ENCODE results near the gene TMEM239.
A peak's percentile ranks its signal among the peaks of the same experiment; 100 is the strongest.

Gene TMEM239

GRCh38 chr20:2836035-2836434, 19.9 kb downstream of the TMEM239 start:
- H3K27me3 ChIP-seq (ENCODE audit: control insufficient read depth in 1 of 2, insufficient read depth in 1 of 2, low read length in 2 of 2) = no peaks in the 10 kb centered on the region
- no peak overlapping the region for H2BK12ac ChIP-seq (ENCODE audit: low read length in 2 of 2)
- H3K4me2 ChIP-seq (ENCODE audit: low read length, poor library complexity, severe bottlenecking) = no peak overlapping the region
- H2BK5ac ChIP-seq (ENCODE audit: low read depth, low read length, poor library complexity, severe bottlenecking) = no peak overlapping the region
- H3K36me3 ChIP-seq (ENCODE audit: control insufficient read depth in 1 of 2, insufficient read depth in 2 of 2, low read depth in 1 of 2, low read length in 2 of 2) = peaks cover 36 to 48% of the 10 kb centered on the region in 2 experiments
- no peak overlapping the region for H2AK5ac ChIP-seq (ENCODE audit: low read length, severe bottlenecking)
- H3K23ac ChIP-seq (ENCODE audit: low read length in 2 of 2) = no peak overlapping the region
- no peak overlapping the region for H2BK15ac ChIP-seq (ENCODE audit: low read depth, poor library complexity, severe bottlenecking)
- H4K91ac ChIP-seq (ENCODE audit: low read length) = no peak overlapping the region
- H3K9ac ChIP-seq (ENCODE audit: low read length) = no peak overlapping the region
- 96% methylated on average over 5 of the region's 5 CpGs for WGBS
- DNase-seq = no peak
- peaks cover 9% of the 10 kb centered on the region for H3K4me1 ChIP-seq (ENCODE audit: control insufficient read depth, insufficient read depth, low read depth, low read length)
- no peak overlapping the region for H4K8ac ChIP-seq (ENCODE audit: low read length)
- no peak overlapping the region for H3K18ac ChIP-seq (ENCODE audit: low read depth in 1 of 2, low read length in 2 of 2)
- no peak overlapping the region for H3K4me3 ChIP-seq (ENCODE audit: insufficient read depth in 1 of 2, low read depth in 1 of 2, low read length in 2 of 2)
- H3K27ac ChIP-seq (ENCODE audit: low read length, poor library complexity, severe bottlenecking) = no peak overlapping the region
- no peaks in the 10 kb centered on the region for H3K9me3 ChIP-seq (ENCODE audit: control insufficient read depth, low read length)
- no peak overlapping the region for H2AFZ ChIP-seq (ENCODE audit: low read depth, low read length)
- no peak overlapping the region for H3K4ac ChIP-seq (ENCODE audit: low read depth in 1 of 2, low read length in 2 of 2)
- H2BK120ac ChIP-seq (ENCODE audit: low read depth, low read length) = no peak overlapping the region
- H3K79me1 ChIP-seq (replicated peaks; ENCODE audit: low read length, poor library complexity, severe bottlenecking) = peaks cover 27% of the 10 kb centered on the region
- no peak overlapping the region for H3K14ac ChIP-seq (ENCODE audit: low read length in 2 of 2)

GRCh38 chr20:2837221-2837960, 21.2 kb downstream of the TMEM239 start:
- H3K4ac ChIP-seq (ENCODE audit: low read depth in 1 of 2, low read length in 2 of 2) = no peak overlapping the region
- no peak overlapping the region for H2BK15ac ChIP-seq (ENCODE audit: low read depth, poor library complexity, severe bottlenecking)
- no peak overlapping the region for H2BK120ac ChIP-seq (ENCODE audit: low read depth, low read length)
- no peak overlapping the region for H4K8ac ChIP-seq (ENCODE audit: low read length)
- H3K18ac ChIP-seq (ENCODE audit: low read depth in 1 of 2, low read length in 2 of 2) = no peak overlapping the region
- no peak overlapping the region for H3K23ac ChIP-seq (ENCODE audit: low read length in 2 of 2)
- no peak overlapping the region for H2AFZ ChIP-seq (ENCODE audit: low read depth, low read length)
- no peak overlapping the region for H3K14ac ChIP-seq (ENCODE audit: low read length in 2 of 2)
- H3K4me1 ChIP-seq (ENCODE audit: control insufficient read depth, insufficient read depth, low read depth, low read length) = peaks cover 15% of the 10 kb centered on the region
- H2BK5ac ChIP-seq (ENCODE audit: low read depth, low read length, poor library complexity, severe bottlenecking) = no peak overlapping the region
- H3K27ac ChIP-seq (ENCODE audit: low read length, poor library complexity, severe bottlenecking) = no peak overlapping the region
- H2BK12ac ChIP-seq (ENCODE audit: low read length in 2 of 2) = no peak overlapping the region
- no peak for DNase-seq
- no peak overlapping the region for H3K4me2 ChIP-seq (ENCODE audit: low read length, poor library complexity, severe bottlenecking)
- peaks cover 34% of the 10 kb centered on the region for H3K79me1 ChIP-seq (replicated peaks; ENCODE audit: low read length, poor library complexity, severe bottlenecking)
- peaks cover 36 to 48% of the 10 kb centered on the region in 2 experiments for H3K36me3 ChIP-seq (ENCODE audit: control insufficient read depth in 1 of 2, insufficient read depth in 2 of 2, low read depth in 1 of 2, low read length in 2 of 2)
- H3K9ac ChIP-seq (ENCODE audit: low read length) = no peak overlapping the region
- H2AK5ac ChIP-seq (ENCODE audit: low read length, severe bottlenecking) = no peak overlapping the region
- 87% methylated on average over 5 of the region's 6 CpGs for WGBS
- no peaks in the 10 kb centered on the region for H3K27me3 ChIP-seq (ENCODE audit: control insufficient read depth in 1 of 2, insufficient read depth in 1 of 2, low read length in 2 of 2)
- H4K91ac ChIP-seq (ENCODE audit: low read length) = no peak overlapping the region
- no peaks in the 10 kb centered on the region for H3K9me3 ChIP-seq (ENCODE audit: control insufficient read depth, low read length)
- no peak overlapping the region for H3K4me3 ChIP-seq (ENCODE audit: insufficient read depth in 1 of 2, low read depth in 1 of 2, low read length in 2 of 2)

- Histone ChIP-seq H3K79me1 (replicated peaks; ENCODE audit: low read length, poor library complexity, severe bottlenecking) (peaks cover 34% of the 10 kb centered on the region), H4K8ac (ENCODE audit: low read length) (no peak overlapping the region), H3K9ac (ENCODE audit: low read length) (no peak overlapping the region), H3K4me2 (ENCODE audit: low read length, poor library complexity, severe bottlenecking) (no peak overlapping the region), H2AK5ac (ENCODE audit: low read length, severe bottlenecking) (no peak overlapping the region), H3K4me3 (ENCODE audit: insufficient read depth in 1 of 2, low read depth in 1 of 2, low read length in 2 of 2) (no peak overlapping the region), H3K36me3 (ENCODE audit: control insufficient read depth in 1 of 2, insufficient read depth in 2 of 2, low read depth in 1 of 2, low read length in 2 of 2) (peaks cover 36 to 48% of the 10 kb centered on the region in 2 experiments), H3K27me3 (ENCODE audit: control insufficient read depth in 1 of 2, insufficient read depth in 1 of 2, low read length in 2 of 2) (no peaks in the 10 kb centered on the region), H2BK15ac (ENCODE audit: low read depth, poor library complexity, severe bottlenecking) (no peak overlapping the region), H3K4me1 (ENCODE audit: control insufficient read depth, insufficient read depth, low read depth, low read length) (peaks cover 15% of the 10 kb centered on the region), H3K14ac (ENCODE audit: low read length in 2 of 2) (no peak overlapping the region), H2BK12ac (ENCODE audit: low read length in 2 of 2) (no peak overlapping the region), H2BK120ac (ENCODE audit: low read depth, low read length) (no peak overlapping the region), H3K18ac (ENCODE audit: low read depth in 1 of 2, low read length in 2 of 2) (no peak overlapping the region), H3K9me3 (ENCODE audit: control insufficient read depth, low read length) (no peaks in the 10 kb centered on the region), H2BK5ac (ENCODE audit: low read depth, low read length, poor library complexity, severe bottlenecking) (no peak overlapping the region), H3K27ac (ENCODE audit: low read length, poor library complexity, severe bottlenecking) (no peak overlapping the region), H3K4ac (ENCODE audit: low read depth in 1 of 2, low read length in 2 of 2) (no peak overlapping the region), H3K23ac (ENCODE audit: low read length in 2 of 2) (no peak overlapping the region), H2AFZ (ENCODE audit: low read depth, low read length) (no peak overlapping the region), H4K91ac (ENCODE audit: low read length) (peak overlapping the region; percentile 41)
- WGBS = 97% methylated on average over 19 of the region's 19 CpGs
- no peak for DNase-seq
Measured at GRCh38 chr20:2838170-2838797, 22.1 kb downstream of the TMEM239 start.

- Histone ChIP-seq H3K79me1 (replicated peaks; ENCODE audit: low read length, poor library complexity, severe bottlenecking) (peaks cover 37% of the 10 kb centered on the region), H2BK15ac (ENCODE audit: low read depth, poor library complexity, severe bottlenecking) (no peak overlapping the region), H4K91ac (ENCODE audit: low read length) (peak overlapping the region; percentile 41), H3K27ac (ENCODE audit: low read length, poor library complexity, severe bottlenecking) (no peak overlapping the region), H2BK5ac (ENCODE audit: low read depth, low read length, poor library complexity, severe bottlenecking) (no peak overlapping the region), H2AK5ac (ENCODE audit: low read length, severe bottlenecking) (no peak overlapping the region), H3K4me3 (ENCODE audit: insufficient read depth in 1 of 2, low read depth in 1 of 2, low read length in 2 of 2) (peak overlapping the region in 1 of 2 experiments; percentile 88), H3K4ac (ENCODE audit: low read depth in 1 of 2, low read length in 2 of 2) (no peak overlapping the region), H3K9ac (ENCODE audit: low read length) (no peak overlapping the region), H3K4me1 (ENCODE audit: control insufficient read depth, insufficient read depth, low read depth, low read length) (peaks cover 15% of the 10 kb centered on the region), H2AFZ (ENCODE audit: low read depth, low read length) (no peak overlapping the region), H4K8ac (ENCODE audit: low read length) (no peak overlapping the region), H3K9me3 (ENCODE audit: control insufficient read depth, low read length) (no peaks in the 10 kb centered on the region), H3K27me3 (ENCODE audit: control insufficient read depth in 1 of 2, insufficient read depth in 1 of 2, low read length in 2 of 2) (no peaks in the 10 kb centered on the region), H3K36me3 (ENCODE audit: control insufficient read depth in 1 of 2, insufficient read depth in 2 of 2, low read depth in 1 of 2, low read length in 2 of 2) (peaks cover 36 to 55% of the 10 kb centered on the region in 2 experiments), H2BK12ac (ENCODE audit: low read length in 2 of 2) (no peak overlapping the region), H3K4me2 (ENCODE audit: low read length, poor library complexity, severe bottlenecking) (no peak overlapping the region), H2BK120ac (ENCODE audit: low read depth, low read length) (no peak overlapping the region), H3K23ac (ENCODE audit: low read length in 2 of 2) (no peak overlapping the region), H3K18ac (ENCODE audit: low read depth in 1 of 2, low read length in 2 of 2) (no peak overlapping the region), H3K14ac (ENCODE audit: low read length in 2 of 2) (no peak overlapping the region)
- no peak for DNase-seq
- WGBS = 98% methylated on average over 15 of the region's 15 CpGs
Measured at GRCh38 chr20:2838847-2839671, 22.9 kb downstream of the TMEM239 start.

Measured in mesenchymal stem cell (in vitro differentiated cells and primary cell).